Ishikawa (cell line): ENCODE measurements around the gene CHD1.

Source experiments
- CEBPB ChIP-seq: IDR thresholded peaks from 2 replicates; pipeline ENCODE4 v1.6.1; 2012
- CREB1 ChIP-seq: IDR thresholded peaks from 2 replicates; pipeline ENCODE4 v1.6.1; 2012; ENCODE audit warnings: low read depth
- EGR1 ChIP-seq: IDR thresholded peaks from 2 replicates; pipeline ENCODE4 v1.6.1; 2012
- EP300 ChIP-seq: IDR thresholded peaks from 2 replicates; pipeline ENCODE4 v1.6.1; 2012; ENCODE audit warnings: borderline replicate concordance
- MAX ChIP-seq: IDR thresholded peaks from 2 replicates; pipeline ENCODE4 v1.6.1; 2012
- NFIC ChIP-seq: IDR thresholded peaks from 2 replicates; pipeline ENCODE4 v1.6.1; 2012
- RAD21 ChIP-seq: IDR thresholded peaks from 2 replicates; pipeline ENCODE4 v1.6.1; 2012; ENCODE audit warnings: low read depth
- REST ChIP-seq: IDR thresholded peaks from 2 replicates; pipeline ENCODE4 v1.6.1; 2012; ENCODE audit warnings: low read depth, mild to moderate bottlenecking
- TAF1 ChIP-seq: IDR thresholded peaks from 2 replicates; pipeline ENCODE4 v1.6.1; 2012; ENCODE audit warnings: low read depth, mild to moderate bottlenecking
- TEAD4 ChIP-seq: IDR thresholded peaks from 2 replicates; pipeline ENCODE4 v1.6.1; 2012
- USF1 ChIP-seq: IDR thresholded peaks from 2 replicates; pipeline ENCODE4 v1.6.1; 2012
- YY1 ChIP-seq: IDR thresholded peaks from 2 replicates; pipeline ENCODE4 v1.6.1; 2012; ENCODE audit warnings: low read depth
- ZBTB7A ChIP-seq: IDR thresholded peaks from 2 replicates; pipeline ENCODE4 v1.6.1; 2012; ENCODE audit warnings: low read depth

- no peak for TF ChIP-seq RAD21
- no peak for TF ChIP-seq EP300
- TF ChIP-seq TAF1 = no peak
- no peak for TF ChIP-seq USF1
- no peak for TF ChIP-seq REST
- no peak for TF ChIP-seq YY1
- TF ChIP-seq ZBTB7A = no peak
- TF ChIP-seq CEBPB = no peak
- no peak for TF ChIP-seq MAX
- TF ChIP-seq CREB1 = no peak
- TF ChIP-seq TEAD4 = no peak
- TF ChIP-seq EGR1 = no peak
- TF ChIP-seq NFIC = no peak
These were observed 1.4 kb downstream of the CHD1 start for GRCh38 chr5:98927242-98927988.
